ENCODE data around the gene IL13RA1. TPM values are rescaled to one million over a fixed set of nuclear protein-coding genes. Genes with fewer than 3 reads are reported as not detected.
A peak's percentile ranks its signal among the peaks of the same experiment; 100 is the strongest.

Gene IL13RA1
- total and polyA plus RNA-seq, 2 experiments from 2014 or later = 17.8 to 23.6 TPM

DNA sequence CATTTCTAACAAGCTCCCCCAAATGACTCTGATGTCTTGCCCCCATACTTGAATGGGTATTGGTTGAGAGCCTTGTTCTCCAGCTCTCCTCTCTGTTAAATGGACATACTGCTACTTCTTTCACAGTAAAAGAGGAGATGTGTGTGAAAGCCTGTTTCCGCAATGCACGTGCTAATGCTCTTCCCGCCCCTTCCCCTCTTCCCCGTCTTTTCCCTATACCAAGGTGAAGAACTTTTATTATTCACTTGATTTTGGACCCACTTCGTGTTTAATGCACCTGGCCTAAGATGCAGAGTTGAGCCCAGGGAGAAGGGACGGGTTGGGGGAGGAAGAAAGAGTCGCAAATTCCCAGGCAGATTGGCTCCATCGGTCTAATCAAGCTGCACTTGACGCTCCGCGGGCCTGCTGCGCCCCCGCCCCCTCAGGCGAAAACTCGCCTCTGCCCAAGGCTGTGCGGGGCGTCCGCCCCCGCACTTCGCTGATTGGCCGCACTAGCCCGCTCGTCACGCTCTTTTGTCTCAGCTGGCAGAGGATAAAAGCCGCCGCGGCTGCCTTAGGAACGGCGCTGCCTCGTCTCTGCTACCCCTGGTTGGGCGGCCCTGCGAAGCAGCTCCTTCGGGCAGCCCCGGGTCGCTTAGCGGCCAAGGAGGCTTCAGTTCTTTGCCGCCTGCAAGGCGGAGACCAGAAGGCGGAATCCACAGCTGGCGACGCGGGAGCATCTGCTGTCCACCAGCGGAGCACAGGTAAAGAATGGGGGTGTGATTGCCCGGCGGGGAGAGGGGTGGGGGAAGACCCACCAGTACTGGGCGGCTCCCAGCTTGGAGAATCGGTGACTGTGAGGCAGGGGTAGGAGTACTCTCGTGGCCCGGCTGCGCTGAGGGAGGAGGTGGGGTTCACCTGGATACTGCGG, 96.1 kb downstream of the IL13RA1 start, which contains the start of gene ZCCHC12:
TSS of gene ZCCHC12 (plus strand) at position 562 of the 910 bp plus-strand sequence. CDS start 1,421 bp downstream, outside the sequence.
- Histone ChIP-seq H3K9me3 (ENCODE audit: low read depth) (no peaks in the 10 kb centered on the region), H3K4me3 (peak within 1 kb of the TSS; percentile 21), H3K27ac (no peak within 1 kb of the TSS), H3K4me1 (ENCODE audit: low read depth) (no peaks in the 10 kb centered on the region), H3K36me3 (no peaks in the 10 kb centered on the region), H3K27me3 (peaks cover 47% of the 10 kb centered on the region)
- peak; percentile 64 to 87 for DNase-seq (ENCODE audit: low read depth in 1 of 2, low spot score in 1 of 2)
- TF ChIP-seq, protein P1, sequence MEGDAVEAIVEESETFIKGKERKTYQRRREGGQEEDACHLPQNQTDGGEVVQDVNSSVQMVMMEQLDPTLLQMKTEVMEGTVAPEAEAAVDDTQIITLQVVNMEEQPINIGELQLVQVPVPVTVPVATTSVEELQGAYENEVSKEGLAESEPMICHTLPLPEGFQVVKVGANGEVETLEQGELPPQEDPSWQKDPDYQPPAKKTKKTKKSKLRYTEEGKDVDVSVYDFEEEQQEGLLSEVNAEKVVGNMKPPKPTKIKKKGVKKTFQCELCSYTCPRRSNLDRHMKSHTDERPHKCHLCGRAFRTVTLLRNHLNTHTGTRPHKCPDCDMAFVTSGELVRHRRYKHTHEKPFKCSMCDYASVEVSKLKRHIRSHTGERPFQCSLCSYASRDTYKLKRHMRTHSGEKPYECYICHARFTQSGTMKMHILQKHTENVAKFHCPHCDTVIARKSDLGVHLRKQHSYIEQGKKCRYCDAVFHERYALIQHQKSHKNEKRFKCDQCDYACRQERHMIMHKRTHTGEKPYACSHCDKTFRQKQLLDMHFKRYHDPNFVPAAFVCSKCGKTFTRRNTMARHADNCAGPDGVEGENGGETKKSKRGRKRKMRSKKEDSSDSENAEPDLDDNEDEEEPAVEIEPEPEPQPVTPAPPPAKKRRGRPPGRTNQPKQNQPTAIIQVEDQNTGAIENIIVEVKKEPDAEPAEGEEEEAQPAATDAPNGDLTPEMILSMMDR (IDR thresholded peaks at IDR 0.05; ENCODE audit: low read depth, low read length) = no peak

DNA sequence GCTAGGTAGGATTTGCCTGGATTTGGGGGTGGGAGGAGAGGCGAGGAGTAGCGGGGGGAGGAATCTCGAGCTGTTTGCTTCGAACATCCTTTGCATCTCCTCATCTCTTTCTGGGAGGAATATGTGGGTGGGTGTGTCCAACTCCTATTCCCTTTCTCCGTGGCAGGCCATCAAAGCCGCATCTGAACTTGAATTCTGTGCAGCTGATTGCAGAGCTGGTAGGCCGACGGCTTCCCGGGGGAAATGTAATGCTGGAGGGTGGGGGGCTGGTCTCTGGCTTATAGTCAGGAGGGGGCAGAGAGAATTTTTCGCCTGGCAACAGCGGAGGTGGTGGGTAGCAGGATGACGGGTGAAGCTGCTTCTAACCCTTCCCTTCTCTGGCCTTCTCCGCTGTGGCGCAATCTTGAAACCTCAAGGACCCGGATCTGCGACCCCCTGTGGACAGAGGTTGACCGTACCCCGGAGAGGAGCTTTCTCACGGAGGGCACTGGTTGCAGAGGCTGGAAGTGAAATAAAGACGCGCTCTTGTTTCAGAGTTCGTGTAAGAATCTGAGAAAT, 96.8 kb downstream of the IL13RA1 start:
- Histone ChIP-seq H3K36me3 (no peaks in the 10 kb centered on the region), H3K27me3 (peaks cover 51% of the 10 kb centered on the region), H3K4me1 (ENCODE audit: low read depth) (no peaks in the 10 kb centered on the region), H3K4me3 (peak overlapping the region; percentile 21), H3K9me3 (ENCODE audit: low read depth) (no peaks in the 10 kb centered on the region), H3K27ac (no peak overlapping the region)
- TF ChIP-seq, protein P1 (IDR thresholded peaks at IDR 0.05; ENCODE audit: low read depth, low read length) = no peak
- DNase-seq (ENCODE audit: low read depth in 1 of 2, low spot score in 1 of 2) = peak in 1 of 2 donors; percentile 40

DNA sequence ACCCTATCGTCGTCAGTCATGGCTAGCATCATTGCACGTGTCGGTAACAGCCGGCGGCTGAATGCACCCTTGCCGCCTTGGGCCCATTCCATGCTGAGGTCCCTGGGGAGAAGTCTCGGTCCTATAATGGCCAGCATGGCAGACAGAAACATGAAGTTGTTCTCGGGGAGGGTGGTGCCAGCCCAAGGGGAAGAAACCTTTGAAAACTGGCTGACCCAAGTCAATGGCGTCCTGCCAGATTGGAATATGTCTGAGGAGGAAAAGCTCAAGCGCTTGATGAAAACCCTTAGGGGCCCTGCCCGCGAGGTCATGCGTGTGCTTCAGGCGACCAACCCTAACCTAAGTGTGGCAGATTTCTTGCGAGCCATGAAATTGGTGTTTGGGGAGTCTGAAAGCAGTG, 97.8 kb downstream of the IL13RA1 start:
- peaks cover 54% of the 10 kb centered on the region for H3K27me3 ChIP-seq
- no peak for DNase-seq (ENCODE audit: low read depth in 1 of 2, low spot score in 1 of 2)
- no peaks in the 10 kb centered on the region for H3K36me3 ChIP-seq
- no peak overlapping the region for H3K27ac ChIP-seq
- H3K4me1 ChIP-seq (ENCODE audit: low read depth) = no peaks in the 10 kb centered on the region
- TF ChIP-seq, protein P1 (IDR thresholded peaks at IDR 0.05; ENCODE audit: low read depth, low read length) = no peak
- no peaks in the 10 kb centered on the region for H3K9me3 ChIP-seq (ENCODE audit: low read depth)
- no peak overlapping the region for H3K4me3 ChIP-seq

DNA sequence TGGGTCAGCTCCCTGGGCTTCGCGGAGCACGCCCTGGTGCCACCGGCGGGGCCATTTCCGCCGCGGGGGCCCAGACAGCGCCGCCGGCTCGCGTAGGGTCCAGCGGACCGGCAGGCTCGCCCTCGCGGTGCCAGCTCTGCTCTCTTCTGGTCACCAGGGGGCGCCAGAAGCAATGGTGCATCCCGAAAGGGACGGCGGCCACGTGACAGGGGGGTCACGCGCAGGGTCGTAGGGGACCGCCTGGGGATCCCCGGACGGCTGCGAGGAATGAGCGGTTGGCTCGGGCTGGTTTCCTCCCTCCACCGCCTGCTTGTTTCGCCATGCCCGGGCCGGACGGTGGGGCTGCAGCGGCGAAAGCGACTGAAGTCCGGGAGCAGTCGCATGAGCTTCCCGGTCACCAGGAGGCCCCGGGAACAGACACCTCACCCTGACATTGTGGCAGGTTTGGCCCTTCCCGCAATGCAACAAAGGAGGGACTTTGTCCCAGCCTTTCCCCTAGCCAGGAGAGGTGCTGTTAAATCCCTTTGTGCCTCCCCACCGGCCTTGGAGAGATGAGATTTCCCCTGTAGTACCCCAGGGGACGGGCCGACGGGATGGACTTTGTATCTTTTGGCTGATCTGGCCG, 112.0 kb downstream of the IL13RA1 start:
- Histone ChIP-seq H3K27me3 (no peaks in the 10 kb centered on the region), H3K4me1 (ENCODE audit: low read depth) (no peaks in the 10 kb centered on the region), H3K9me3 (ENCODE audit: low read depth) (no peaks in the 10 kb centered on the region), H3K36me3 (no peaks in the 10 kb centered on the region), H3K4me3 (peak overlapping the region; percentile 26), H3K27ac (no peak overlapping the region)
- TF ChIP-seq, protein P1 (IDR thresholded peaks at IDR 0.05; ENCODE audit: low read depth, low read length) = peak; percentile 50
- peak; percentile 65 to 71 for DNase-seq (ENCODE audit: low read depth in 1 of 2, low spot score in 1 of 2)

Other genes starting within 250 kb of the IL13RA1 start
- gene DOCK11, start 231.8 kb upstream of the IL13RA1 start, total RNA-seq = 11.0 and 11.2 TPM in 2 replicates
- 12.5 and 13.6 TPM in 2 replicates for gene DOCK11, start 231.8 kb upstream of the IL13RA1 start, polyA plus RNA-seq
- 2.5 and 5.0 TPM in 2 replicates for gene ZCCHC12, start 96.2 kb downstream of the IL13RA1 start, total RNA-seq
- 1.1 and 1.3 TPM in 2 replicates for gene ZCCHC12, start 96.2 kb downstream of the IL13RA1 start, polyA plus RNA-seq
- 0.09 and 0.18 TPM in 2 replicates for gene LONRF3, start 247.0 kb downstream of the IL13RA1 start, total RNA-seq
- gene LONRF3, start 247.0 kb downstream of the IL13RA1 start, polyA plus RNA-seq = 0.09 TPM in 1 of 2 replicates, not detected in the other